Endometrium (tissue), 2 donors: ENCODE results near the gene ARHGAP40.

Experiments used
- FAIRE-seq: peaks from 2 replicates; lab custom pipeline; 2012; peaks lifted over from hg19 to GRCh38; lab: Jason Lieb, UNC
- donor health status: control.
- donor health status: control.

ARHGAP40 gene

DNA sequence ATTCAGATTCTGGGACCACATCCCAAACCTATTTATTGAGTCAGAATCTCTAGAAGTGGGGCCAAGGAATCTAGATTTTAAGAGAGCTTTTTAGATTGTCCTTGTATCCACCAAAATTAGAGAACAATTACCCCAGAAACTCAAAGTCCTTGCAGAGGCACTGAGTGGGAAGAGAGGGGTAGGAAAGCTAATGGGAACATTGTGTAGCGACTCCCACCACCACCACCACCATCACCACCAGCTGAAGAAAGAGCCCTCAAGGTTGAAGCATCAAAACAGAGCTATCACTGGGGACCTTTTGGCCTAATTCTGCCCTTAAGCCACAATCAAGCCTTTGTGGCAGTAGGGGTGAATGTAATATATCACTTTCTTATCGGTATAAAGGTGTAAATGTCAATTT is 83.7 kb downstream of the ARHGAP40 start:
- no peak for FAIRE-seq

GRCh38 chr20:38685853-38686473 is 84.4 kb downstream of the ARHGAP40 start:
- FAIRE-seq, result no peak

GRCh38 chr20:38692436-38693411 is 91.1 kb downstream of the ARHGAP40 start:
- no peak for FAIRE-seq

DNA sequence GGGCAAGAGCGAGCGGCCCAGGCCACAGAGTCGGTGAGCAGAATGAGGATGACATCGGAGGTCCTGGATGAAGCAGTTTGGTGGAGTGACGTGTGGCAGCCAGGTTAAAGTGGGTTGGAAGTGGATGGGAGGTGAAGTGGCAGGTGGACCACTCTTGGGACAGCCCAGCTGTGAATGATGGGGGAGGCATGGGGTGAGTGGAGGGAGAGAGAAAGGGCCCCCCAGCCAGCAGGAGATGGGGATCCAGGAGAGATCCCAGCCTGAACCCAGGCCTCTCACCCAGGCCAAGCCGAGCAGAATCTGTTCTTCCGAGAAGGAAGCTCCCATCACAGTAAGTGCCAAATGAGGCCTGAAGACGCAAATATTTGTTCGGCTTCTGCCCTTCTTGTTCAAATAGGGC is 95.7 kb downstream of the ARHGAP40 start:
- no peak for FAIRE-seq

GRCh38 chr20:38698541-38698940 is 96.9 kb downstream of the ARHGAP40 start:
- no peak for FAIRE-seq

DNA sequence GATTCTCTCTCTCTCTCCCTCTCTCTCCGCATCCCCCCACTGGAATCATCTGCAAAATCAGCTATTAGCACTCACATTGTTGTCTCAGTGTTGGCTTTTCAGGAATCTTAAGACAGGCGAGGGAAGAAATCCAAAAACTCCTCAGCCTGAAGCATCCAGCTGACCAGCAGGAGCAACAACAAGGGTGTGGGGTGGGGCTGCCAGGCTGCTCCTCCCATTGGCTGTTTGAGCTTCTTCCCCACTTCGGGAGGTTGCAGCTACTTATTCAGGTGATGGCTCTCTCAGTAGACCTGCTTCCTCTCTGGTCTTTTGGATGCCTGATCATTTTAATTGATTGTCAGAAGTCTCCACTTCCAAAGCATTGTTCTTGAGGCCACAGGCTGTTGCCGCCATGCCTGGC is 98.5 kb downstream of the ARHGAP40 start:
- FAIRE-seq, result no peak
